HPDE6-E6E7 (cell line): ENCODE measurements around the gene SUSD6.
"Not testable (repeated sequence)": the region's sequence is repeated elsewhere in the genome, so short reads cannot be mapped to it uniquely, and the experiment has no call there.

ENCODE experiments used
- DNase-seq: peaks from one replicate; pipeline ENCODE4 v3.0.0; 2011; ENCODE audit warnings: missing footprints; ENCODE audit errors: extremely low spot score

The SUSD6 gene

GRCh38 chr14:69593018-69593677, 18.2 kb upstream of the SUSD6 start:
- DNase-seq: no peak

DNA sequence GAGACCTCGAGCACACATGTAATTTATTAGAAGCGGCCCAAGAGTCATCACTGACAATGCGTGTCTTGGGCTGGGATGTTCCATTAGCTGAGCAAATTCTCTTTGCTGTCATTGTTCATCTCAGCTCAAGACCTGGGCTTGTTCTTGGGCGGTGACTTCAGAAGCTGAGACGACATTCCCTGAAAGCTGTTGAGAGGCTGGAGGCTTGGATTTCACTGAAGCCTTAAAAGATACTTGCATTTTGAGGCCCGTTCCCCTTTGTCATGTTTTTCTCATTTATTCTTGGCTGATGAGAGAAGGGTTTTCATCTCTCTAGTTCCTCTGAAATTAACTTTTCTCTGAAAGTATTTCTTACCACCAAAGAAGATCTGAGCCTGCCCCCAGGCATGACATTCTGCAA, 16.6 kb upstream of the SUSD6 start:
- DNase-seq: no peak

GRCh38 chr14:69595336-69595735, 16.1 kb upstream of the SUSD6 start:
- no peak for DNase-seq

- not testable (repeated sequence) for DNase-seq
Observed at GRCh38 chr14:69599431-69599830, 12.0 kb upstream of the SUSD6 start.

GRCh38 chr14:69600304-69600891, 11.0 kb upstream of the SUSD6 start:
- no peak for DNase-seq

DNA sequence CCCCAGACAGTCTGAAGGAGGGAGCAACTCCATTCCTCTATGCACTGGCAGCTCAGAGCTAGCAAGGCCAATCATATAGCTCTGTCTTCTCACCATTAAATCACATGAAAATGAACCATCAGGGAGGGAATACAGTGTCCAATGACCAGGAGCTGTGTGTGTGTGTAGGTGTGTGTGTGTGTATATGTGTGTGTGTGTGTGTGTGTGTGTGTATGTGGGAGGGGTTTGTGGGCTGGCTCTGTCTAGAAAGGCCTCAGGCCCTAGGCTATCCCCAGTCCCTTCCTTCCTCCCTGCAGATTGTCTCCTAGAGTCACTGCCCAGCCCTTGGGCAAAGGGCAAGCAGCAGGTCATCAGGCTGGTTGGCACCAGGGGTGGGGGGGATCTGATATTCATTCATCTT, 5.7 kb upstream of the SUSD6 start:
- DNase-seq: no peak

GRCh38 chr14:69606258-69607184, 4.9 kb upstream of the SUSD6 start:
- no peak for DNase-seq

DNA sequence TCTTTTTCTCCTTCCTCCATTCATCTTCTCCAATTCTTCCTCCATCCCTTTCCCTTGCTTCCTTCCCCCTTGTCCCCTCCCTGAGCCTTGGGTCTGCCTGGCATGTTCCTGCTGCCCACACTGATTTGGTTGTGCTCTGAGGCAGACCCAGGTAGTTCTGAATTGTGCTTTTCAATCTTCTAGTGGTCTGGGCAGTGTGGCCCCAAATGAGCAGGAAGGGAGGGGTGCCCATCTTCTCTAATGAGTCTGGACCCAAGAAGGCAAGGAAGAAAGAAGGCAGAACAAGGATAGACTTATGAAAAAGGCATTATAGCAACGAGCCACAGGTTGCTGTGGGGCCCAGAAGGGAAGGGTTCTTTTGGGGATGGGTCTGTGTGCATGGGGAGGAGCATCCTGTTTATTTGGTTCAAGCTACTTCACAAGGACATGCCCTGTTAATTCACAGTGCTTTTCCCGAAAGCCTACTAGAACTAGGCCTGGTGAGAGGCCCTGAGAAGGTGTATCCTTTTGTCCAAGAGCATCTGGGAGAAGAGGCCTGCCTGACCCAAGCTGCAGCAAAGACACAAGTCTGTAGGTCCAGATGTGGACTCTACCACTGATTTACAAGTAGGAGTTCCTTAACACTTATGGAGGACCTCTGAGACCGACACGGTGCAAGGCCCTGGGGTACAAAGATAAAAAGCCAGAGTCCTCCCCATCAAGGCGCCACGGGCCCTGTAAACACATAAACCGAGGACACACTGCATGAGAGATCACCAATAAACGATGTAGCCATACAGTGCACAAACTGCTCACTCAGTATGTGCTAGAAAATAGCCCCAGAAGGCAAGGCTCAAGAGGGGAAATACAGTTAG, 1.1 kb upstream of the SUSD6 start:
- no peak for DNase-seq

DNA sequence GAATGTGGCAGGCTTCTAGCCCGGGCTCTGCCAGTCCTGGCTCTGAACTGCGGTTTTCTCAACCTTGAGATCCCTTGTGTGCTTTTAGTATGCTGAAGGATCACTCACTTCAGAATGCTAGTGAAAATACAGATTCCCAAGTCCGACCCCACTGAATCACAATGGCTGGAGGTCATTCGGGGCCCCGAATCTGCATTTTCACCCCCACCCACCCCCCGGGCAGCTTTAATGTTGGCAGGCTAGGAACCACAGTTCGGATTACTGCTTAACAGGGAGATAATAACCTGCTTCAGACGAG, 573 bp upstream of the SUSD6 start:
- DNase-seq: no peak

DNA sequence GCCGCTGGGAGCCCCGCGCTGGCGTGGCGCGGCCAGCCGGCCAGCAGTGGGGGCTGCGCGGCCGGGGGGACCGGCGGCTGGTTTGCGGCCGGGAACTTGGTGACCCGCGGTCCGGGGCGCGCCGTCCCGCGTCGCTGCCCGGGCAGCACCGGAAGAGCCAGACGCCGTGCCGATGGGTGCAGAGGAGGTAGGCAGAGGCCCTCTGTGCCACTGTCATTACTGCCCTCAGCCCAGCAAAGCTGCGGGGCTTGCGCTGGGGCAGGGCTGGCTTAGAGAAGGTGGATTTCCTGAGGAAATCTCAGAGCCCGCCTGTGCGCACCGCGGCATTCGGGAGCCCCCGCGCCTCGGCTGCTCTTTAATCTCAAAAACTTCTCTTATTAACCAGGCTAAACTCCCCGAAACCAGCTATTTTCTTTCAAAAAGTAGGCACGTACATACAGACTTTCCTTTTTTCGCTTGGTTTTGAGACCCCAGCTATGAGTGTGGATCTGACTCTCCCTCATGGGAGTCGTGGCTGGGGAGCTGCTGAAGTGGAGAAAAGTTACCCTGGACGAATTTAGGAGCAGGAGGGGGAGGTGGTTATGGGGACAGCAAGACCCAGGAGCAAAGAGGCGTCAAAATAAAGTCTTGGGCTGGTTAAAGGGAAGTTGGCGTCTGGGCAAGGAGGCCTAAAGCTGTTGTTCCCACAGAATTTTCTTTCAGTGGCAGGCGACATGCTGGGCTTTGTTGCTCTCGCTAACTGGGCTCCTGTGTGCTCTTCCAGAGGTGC, 802 bp downstream of the SUSD6 start:
- DNase-seq: no peak

GRCh38 chr14:69612783-69613130, 1.4 kb downstream of the SUSD6 start:
- DNase-seq: no peak

- no peak for DNase-seq
Observed at GRCh38 chr14:69613312-69614073, 2.1 kb downstream of the SUSD6 start.

- no peak for DNase-seq
Observed at GRCh38 chr14:69614592-69614991, 3.2 kb downstream of the SUSD6 start.

DNA sequence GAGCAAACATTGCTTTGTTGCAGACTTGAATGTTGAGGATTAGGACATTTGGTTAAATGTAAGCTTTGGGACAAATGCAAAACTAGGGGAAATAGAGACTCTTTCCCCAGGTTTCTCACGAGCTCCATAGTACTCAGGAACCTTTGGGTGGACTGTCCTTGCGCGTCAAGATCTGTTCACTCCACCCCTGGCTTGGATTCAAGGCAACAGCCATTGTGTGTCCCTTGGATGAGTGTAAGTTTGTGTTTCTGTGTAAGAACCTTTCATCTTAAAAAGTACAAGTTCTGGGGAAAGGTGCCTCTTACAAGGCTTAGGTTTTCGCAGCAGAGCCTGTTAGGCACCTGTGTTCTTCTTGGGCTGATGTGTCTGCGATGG, 3.7 kb downstream of the SUSD6 start:
- no peak for DNase-seq

GRCh38 chr14:69615496-69616407, 4.4 kb downstream of the SUSD6 start:
- DNase-seq: no peak

DNA sequence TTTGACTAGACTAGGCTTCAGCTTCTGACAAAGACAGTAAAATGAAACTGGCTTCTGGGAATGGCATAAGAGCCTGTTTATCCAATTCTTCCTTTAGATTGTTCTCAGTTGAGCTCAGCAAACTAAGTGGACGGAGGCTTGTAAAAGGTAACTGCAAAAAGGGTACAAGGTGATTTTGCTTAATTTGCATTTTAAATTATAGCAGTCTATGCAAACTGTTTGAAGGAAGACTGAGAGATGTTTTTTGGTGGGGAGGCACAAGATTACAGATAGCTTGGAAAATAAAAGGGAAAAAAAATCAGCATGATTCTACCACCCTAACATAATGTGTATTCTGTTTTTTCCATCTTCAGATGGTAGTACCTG, 5.0 kb downstream of the SUSD6 start:
- DNase-seq: no peak

- DNase-seq: no peak
Observed at GRCh38 chr14:69617796-69618195, 6.4 kb downstream of the SUSD6 start.

DNA sequence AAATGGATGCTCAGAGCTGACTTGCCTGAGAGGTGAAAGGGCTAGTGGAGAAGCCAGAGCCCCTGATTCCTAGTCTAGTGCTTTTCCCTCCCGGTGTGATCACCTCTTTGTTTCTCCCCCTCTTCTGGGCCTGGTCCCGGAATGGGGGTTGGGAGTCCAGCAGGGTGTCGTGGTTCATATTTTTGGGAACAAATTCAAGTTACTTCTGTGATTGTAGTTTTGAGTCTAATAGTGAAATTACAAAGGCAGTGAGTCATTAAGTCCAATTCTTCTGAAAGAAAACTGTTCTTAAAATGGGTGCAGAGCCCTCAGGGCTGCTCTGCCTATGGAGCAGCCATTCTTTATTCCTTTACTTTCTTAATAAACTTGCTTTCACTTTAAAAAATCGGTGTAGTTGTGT, 7.6 kb downstream of the SUSD6 start:
- no peak for DNase-seq

DNA sequence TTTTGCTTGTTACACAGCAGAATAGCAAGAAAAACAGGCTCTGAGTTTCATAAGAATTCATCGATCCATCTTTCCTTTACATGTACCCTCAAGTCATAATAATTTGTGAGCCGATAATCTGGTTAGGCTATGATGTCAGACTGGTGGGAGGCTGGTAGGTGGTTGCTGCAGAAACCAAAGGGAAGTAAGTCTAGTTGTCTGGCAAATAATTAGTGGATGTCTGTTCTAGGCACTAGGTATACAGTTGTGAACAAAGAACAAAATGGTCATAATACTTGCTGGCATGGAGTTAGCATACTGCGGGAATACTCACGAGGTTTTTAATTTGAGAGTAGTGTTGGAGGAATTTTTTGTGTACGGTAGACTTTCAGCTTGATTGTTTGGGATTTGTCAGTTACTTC, 8.8 kb downstream of the SUSD6 start:
- no peak for DNase-seq

DNA sequence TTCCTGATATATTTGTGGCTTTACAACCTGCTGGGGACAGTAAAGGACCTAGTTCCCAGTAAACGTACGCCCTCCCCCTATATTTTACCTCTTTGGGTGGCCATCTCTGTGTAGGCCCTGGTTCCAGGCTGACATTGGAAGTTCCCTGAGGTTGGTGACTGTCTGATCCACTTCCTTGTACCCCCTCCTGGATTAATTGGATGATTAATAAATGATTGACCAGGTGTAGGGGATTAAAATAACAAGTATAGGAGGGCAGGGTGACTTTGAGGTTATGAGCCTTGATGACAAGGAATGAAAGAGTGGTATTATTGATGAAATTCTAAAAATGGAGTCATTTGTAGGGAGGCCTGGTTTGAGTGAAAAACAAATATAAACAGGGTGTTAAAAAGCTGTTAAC, 9.6 kb downstream of the SUSD6 start:
- no peak for DNase-seq
